NCI-H2196 treated with DMSO at 0.1 percent for 48 hours (cell line): Measurements from ENCODE around the gene REV3L.
A peak's percentile ranks its signal among the peaks of the same experiment; 100 is the strongest.

Source experiments
- DNase-seq: peaks from one replicate; lab custom pipeline; 2025; ENCODE audit not compliant: unreplicated experiment; lab: John Stamatoyannopoulos, UW

REV3L gene

GRCh38 chr6:111428811-111429210 is 54.2 kb downstream of the REV3L start:
- no peak for DNase-seq

DNA sequence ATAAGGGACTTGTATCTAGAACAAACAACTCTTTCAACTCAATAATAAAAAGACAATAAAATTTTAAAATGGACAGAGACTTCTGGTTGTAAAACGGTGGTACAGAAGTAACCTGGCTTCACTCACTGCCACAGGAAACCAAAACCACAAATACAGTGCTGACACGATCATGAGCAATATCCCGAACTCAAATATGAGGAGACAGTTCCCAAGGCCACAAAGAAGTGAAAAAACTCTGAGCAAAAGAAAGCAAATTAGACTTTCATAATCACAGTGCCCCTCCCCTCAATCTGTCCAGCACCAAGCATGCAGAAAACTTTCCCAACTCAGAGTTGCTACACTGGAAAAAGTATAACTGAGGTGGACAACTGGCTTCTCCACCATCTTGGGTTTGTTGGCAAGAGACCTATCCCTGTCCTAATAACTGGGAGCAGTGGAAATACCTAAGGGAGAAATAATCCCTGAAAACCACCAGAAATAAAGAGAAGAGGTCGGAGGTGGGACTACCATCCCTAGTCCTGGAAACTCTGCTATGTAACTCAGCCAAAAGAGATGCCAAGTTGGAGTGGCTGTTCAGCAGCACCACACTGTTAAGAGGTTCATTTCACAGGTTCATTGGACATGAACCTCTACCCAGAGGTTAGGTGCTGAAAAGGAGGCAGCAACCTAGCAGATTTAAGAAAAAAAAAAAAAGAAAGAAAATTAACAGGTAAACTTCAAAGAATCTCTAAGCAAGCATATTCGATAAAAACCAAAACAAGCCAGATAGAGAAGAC is 55.5 kb downstream of the REV3L start:
- DNase-seq, result no peak

DNA sequence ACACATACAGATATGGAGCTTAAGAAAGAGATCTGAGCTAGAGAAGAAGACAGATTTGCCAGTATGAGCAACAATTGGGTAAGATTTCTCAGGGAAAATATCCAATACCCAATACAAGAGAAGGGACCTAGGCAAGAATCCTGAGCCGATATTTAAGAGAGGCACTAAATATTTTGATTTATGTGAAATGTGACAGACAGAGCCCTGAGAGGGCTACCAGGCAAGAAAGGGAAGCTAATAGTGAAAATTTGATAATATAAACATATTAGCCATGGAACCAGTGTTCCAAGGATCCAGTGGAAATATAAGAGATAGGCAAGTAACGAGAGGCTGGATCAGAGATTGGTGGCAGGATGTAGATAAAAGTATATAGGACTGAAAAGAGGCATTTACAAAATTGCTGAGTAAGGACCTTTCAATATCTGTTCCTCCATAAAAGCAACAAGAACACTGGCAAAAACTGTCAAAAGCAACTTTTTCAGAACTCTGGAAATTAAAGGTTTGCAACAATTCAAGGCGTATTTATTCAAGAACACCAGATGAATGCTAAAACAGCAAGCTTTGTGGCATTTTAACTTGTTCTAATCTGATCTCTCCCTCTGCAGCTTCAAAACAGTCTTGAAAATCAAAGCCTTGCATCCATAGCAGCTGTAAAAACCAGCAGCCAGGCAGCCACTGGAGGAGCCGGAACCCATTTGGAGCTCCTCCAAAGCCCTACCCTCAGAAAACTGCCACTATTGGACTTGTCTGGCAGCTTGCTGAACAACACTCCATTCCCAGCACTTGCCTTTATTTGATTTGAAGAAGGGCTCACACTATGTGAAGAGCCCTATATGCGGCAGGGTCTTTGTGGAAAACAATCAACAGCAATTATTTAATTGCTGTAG is 58.8 kb downstream of the REV3L start:
- DNase-seq, result peak; percentile 24

DNA sequence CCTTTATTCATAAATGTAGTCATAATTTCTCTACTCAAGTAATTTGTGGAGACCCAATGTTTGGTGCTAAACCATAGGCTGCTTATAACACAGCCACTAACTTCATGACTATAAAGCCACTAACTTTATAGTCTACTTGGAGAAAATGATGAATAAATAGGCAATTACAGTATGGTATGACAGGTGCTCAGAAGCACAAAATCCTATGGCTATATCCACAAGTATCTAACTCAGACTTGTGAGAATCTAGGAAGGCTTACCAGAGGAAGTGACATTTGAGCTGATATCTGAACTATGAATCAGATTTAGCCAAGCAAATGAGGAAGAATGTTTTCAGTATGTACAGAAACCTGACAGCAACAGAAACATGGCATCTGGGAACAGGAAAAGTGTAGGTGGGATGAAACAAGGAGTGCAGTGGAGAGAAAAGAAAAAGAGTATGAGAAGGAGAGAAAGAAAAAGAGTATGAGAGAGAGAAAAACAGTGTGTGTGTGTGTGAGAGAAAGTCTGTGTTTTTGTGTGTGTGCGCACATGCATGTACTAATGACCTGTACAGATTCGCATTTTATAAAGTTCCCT is 59.9 kb downstream of the REV3L start:
- no peak for DNase-seq

DNA sequence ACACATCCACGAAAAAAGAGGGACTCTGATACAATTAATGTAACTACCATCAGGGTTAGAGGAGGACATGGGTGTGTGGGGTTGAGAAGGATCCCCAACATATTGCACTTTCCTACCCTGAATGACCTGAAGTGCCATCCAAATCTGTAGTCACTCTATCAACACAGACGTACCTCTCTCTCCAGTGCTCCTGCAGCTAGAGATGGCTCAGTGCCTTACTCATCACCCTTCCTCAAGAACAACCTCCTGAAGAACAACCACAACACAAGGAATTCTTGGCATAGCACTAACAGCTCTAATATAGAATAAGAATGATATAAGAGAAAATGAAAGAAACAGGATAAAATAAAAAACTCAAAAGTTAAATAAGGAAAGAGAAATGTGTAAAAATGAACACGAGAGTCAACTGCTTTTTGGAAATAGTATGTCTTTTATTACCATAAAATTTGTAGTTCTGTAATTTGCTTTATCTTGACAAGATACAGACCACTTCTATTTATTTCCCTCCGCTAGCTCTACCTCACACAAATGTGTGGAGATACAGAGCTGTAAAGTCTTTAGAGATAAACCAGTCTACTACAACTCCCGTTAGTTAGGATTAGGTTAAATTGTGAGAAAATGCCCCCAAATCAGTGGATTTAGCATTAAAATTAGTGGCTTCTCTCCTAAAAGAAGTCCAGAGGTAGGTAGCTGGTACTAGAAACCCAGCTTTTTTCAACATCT is 63.9 kb downstream of the REV3L start:
- no peak for DNase-seq

GRCh38 chr6:111417946-111418345 is 65.1 kb downstream of the REV3L start:
- no peak for DNase-seq

GRCh38 chr6:111417181-111417585 is 65.8 kb downstream of the REV3L start:
- peak; percentile 11 for DNase-seq

- DNase-seq, result no peak
Measured at GRCh38 chr6:111416529-111416928, 66.5 kb downstream of the REV3L start.

DNA sequence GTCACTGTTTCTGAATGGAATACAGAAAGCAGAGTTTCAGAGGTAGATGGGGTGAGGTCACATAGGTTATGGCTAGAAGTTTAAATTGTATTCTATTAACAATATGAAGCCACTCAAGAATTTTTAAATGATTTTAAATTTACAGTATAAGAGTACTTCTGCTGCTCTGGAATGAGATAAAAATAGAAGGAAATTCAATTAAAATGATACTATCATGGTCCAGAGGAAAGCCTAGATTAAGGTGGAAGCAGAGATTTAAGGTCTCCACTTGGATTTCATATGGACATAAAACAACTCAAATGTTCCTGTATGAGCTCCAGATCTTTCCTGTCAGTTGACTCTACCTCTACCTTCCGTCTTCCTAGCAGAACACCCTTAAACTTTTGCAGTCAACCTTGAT is 68.6 kb downstream of the REV3L start:
- DNase-seq, result no peak

DNA sequence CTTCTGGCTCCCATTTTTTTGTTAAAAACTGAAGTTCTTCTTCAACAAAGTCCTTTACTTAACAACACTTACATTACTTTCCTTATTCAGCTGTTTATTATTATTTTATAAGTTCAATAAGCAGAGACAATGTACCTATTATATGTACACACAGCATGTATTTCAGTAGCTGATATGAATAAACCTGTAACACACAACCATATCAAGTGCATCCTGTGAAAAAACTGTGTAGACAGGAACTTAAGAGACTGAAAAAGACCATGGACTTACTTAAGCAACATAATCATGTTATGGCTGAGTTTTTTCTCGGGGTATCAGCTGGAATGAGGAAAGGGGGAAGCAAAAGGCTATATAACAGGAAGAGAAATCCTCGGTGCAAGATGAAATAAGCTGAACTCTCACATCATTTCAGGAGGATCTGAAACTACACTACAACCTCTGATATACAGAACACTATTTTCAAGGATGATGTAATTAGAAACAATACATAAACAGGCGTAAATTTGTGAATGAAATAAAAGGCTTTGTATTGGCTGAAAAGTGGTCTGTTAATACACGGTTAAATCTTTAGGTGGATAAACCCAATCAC is 70.9 kb downstream of the REV3L start:
- DNase-seq, result no peak

- no peak for DNase-seq
Measured at GRCh38 chr6:111411046-111411445, 72.0 kb downstream of the REV3L start.

- DNase-seq, result no peak
Measured at GRCh38 chr6:111410371-111410770, 72.6 kb downstream of the REV3L start.

- DNase-seq, result no peak
Measured at GRCh38 chr6:111409430-111409829, 73.6 kb downstream of the REV3L start.

DNA sequence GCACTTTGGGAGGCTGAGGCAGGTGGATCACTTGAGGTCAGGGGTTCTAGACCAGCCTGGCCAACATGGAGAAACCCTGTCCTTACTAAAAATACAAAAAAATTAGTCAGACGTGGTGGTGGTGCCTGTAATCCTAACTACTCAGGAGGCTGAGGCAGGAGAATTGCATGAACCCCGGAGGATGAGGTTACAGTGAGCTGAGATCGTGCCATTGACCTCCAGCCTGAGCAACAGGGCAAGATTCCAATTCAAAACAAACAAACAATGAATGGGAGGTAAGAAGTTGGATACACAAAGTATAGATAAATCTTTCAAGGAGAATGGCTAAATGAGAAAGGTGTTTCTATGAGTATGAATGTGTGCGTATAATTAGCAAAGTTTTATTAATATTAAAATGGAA is 75.3 kb downstream of the REV3L start:
- DNase-seq, result no peak

DNA sequence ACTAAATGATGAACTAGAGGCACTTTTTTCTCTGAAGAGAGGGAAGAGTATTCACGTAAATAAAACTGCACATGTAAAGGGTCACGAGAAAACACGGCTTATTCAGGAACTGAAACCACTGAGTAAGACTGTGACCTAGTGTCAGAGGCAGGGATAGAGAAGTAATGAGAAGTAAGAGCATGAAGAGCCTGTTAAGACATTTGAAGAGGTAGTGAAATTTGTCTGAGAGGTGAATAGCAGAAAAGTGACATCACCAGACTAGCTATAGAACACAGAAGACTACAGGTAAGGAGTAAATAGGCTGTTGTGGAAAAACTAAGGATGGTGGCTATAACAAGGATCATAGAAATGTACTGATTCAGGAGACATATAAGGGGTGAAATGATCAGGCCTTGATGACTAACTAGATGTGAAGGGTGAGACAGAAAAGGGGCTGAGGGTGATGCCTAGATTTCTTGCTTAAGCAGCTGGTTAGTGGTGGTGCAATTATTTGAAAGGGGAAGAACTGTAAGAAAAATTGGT is 76.8 kb downstream of the REV3L start:
- DNase-seq, result no peak

GRCh38 chr6:111403388-111403787 is 79.6 kb downstream of the REV3L start:
- DNase-seq, result no peak

DNA sequence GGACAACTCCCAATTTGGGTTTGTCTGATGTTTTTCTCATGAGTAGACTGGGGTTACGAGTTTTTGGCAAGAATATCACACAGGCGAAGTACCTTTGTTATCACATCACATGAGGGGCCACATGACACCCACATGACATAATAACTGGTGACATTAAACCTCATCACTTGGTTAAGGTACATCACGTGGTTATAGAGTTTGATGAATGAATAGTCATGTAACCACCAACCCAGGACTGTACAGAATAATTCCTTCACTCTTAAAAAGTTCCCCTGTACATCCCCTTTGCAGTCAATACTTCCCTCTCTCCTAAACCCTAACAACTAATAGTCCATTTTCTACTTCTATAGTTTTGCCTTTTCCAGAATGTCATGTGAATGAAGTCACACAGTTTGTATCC is 83.4 kb downstream of the REV3L start:
- no peak for DNase-seq

DNA sequence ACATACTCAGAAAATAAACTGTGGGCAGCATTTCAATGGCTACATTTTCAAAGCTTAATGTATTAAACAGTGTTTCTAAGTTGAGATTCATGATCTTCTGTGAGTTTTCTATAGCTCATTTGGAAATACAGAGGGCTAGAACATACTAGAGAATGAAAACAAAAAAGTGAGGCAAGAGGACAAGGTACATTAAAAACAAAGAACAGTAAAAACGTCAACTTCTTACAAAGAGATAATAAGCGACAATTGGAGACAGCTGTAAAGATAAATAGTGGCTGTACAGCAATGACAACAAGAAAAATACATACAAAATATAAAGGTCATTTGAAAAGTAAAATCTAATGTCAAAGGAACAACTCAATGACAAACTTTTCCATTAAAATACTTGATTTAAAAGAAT is 94.3 kb downstream of the REV3L start:
- DNase-seq, result no peak

GRCh38 chr6:111382476-111383294 is 100.3 kb downstream of the REV3L start:
- no peak for DNase-seq

- no peak for DNase-seq
Measured at GRCh38 chr6:111381728-111382127, 101.3 kb downstream of the REV3L start.
